ENCODE results near the gene GALT.
"Not testable (repeated sequence)": the region's sequence is repeated elsewhere in the genome, so short reads cannot be mapped to it uniquely, and the experiment has no call there.

Gene GALT

GRCh38 chr9:34624475-34625185 lies 21.8 kb upstream of the GALT start:
- DNase-seq (ENCODE audit: low read depth, low spot score) = no peak
- H3K4me3 ChIP-seq (ENCODE audit: low read length) = no peak overlapping the region

- no peak for DNase-seq (ENCODE audit: low read depth, low spot score)
- no peak overlapping the region for H3K4me3 ChIP-seq (ENCODE audit: low read length)
Observed at GRCh38 chr9:34625186-34625486, 21.3 kb upstream of the GALT start.

- H3K4me3 ChIP-seq (ENCODE audit: low read length) = no peak overlapping the region
- DNase-seq (ENCODE audit: low read depth, low spot score) = no peak
Observed at GRCh38 chr9:34627716-34628655, 18.5 kb upstream of the GALT start.

- peak within 1 kb of the TSS; percentile 28 for H3K4me3 ChIP-seq (ENCODE audit: low read length)
- DNase-seq (ENCODE audit: low read depth, low spot score) = no peak
Observed at GRCh38 chr9:34628656-34629490, 17.6 kb upstream of the GALT start, which contains the start of gene ARID3C. Gene ARID3C (minus strand): TSS chr9:34629066. CDS start chr9:34628014, 1,052 bp downstream.

GRCh38 chr9:34629491-34629808 lies 17.0 kb upstream of the GALT start:
- no peak for DNase-seq (ENCODE audit: low read depth, low spot score)
- H3K4me3 ChIP-seq (ENCODE audit: low read length) = no peak overlapping the region; the same call in 1 of the 2 replicates

GRCh38 chr9:34630402-34631154 lies 15.9 kb upstream of the GALT start:
- no peak overlapping the region for H3K4me3 ChIP-seq (ENCODE audit: low read length)
- DNase-seq (ENCODE audit: low read depth, low spot score) = no peak

- H3K4me3 ChIP-seq (ENCODE audit: low read length) = no peak overlapping the region
- no peak for DNase-seq (ENCODE audit: low read depth, low spot score)
Observed at GRCh38 chr9:34633166-34633565, 13.3 kb upstream of the GALT start.

GRCh38 chr9:34633851-34634550 lies 12.5 kb upstream of the GALT start:
- no peak overlapping the region for H3K4me3 ChIP-seq (ENCODE audit: low read length)
- peak; percentile 73 for DNase-seq (ENCODE audit: low read depth, low spot score)

- DNase-seq (ENCODE audit: low read depth, low spot score) = no peak
- H3K4me3 ChIP-seq (ENCODE audit: low read length) = no peak overlapping the region
Observed at GRCh38 chr9:34634551-34635248, 11.8 kb upstream of the GALT start.

GRCh38 chr9:34635556-34635955 lies 10.9 kb upstream of the GALT start:
- H3K4me3 ChIP-seq (ENCODE audit: low read length) = no peak overlapping the region
- DNase-seq (ENCODE audit: low read depth, low spot score) = no peak

GRCh38 chr9:34636791-34637355 lies 9.6 kb upstream of the GALT start:
- DNase-seq (ENCODE audit: low read depth, low spot score) = no peak
- H3K4me3 ChIP-seq (ENCODE audit: low read length) = peak overlapping the region; percentile 91

- peak within 1 kb of the TSS; percentile 91 for H3K4me3 ChIP-seq (ENCODE audit: low read length)
- peak; percentile 89 for DNase-seq (ENCODE audit: low read depth, low spot score)
Observed at GRCh38 chr9:34637356-34638137, 8.9 kb upstream of the GALT start, which contains the start of gene SIGMAR1. Gene SIGMAR1 (minus strand): TSS chr9:34637787. CDS start chr9:34637697, 90 bp downstream.

GRCh38 chr9:34638138-34638445 lies 8.4 kb upstream of the GALT start:
- peak overlapping the region; percentile 91 for H3K4me3 ChIP-seq (ENCODE audit: low read length)
- no peak for DNase-seq (ENCODE audit: low read depth, low spot score)

GRCh38 chr9:34639322-34639721 lies 7.2 kb upstream of the GALT start:
- not testable (repeated sequence) for H3K4me3 ChIP-seq (ENCODE audit: low read length); DNase-seq (ENCODE audit: low read depth, low spot score)

- no peak overlapping the region for H3K4me3 ChIP-seq (ENCODE audit: low read length)
Observed at GRCh38 chr9:34642679-34643078, 3.8 kb upstream of the GALT start.

GRCh38 chr9:34644766-34645314 lies 1.6 kb upstream of the GALT start:
- no peak for DNase-seq (ENCODE audit: low read depth, low spot score)
- no peak overlapping the region for H3K4me3 ChIP-seq (ENCODE audit: low read length)

More at GRCh38 chr9:34642679-34643078, 3.8 kb upstream of the GALT start:
- DNase-seq (ENCODE audit: low read depth, low spot score) = no peak

- DNase-seq (ENCODE audit: low read depth, low spot score) = no peak
- H3K4me3 ChIP-seq (ENCODE audit: low read length) = peak overlapping the region; percentile 93
Observed at GRCh38 chr9:34647084-34647403, 569 bp downstream of the GALT start.

All from Jurkat, Clone E6-1 (cell line).